GM21737 (cell line): ENCODE data around the gene DPH1.

Experiments used
- ATAC-seq: cut with Tn5 transposase; IDR thresholded peaks from one replicate; pipeline ENCODE4 v1.9.1; 2021; ENCODE audit warnings: mild to moderate bottlenecking, moderate library complexity; ENCODE audit not compliant: unreplicated experiment

Gene DPH1

DNA sequence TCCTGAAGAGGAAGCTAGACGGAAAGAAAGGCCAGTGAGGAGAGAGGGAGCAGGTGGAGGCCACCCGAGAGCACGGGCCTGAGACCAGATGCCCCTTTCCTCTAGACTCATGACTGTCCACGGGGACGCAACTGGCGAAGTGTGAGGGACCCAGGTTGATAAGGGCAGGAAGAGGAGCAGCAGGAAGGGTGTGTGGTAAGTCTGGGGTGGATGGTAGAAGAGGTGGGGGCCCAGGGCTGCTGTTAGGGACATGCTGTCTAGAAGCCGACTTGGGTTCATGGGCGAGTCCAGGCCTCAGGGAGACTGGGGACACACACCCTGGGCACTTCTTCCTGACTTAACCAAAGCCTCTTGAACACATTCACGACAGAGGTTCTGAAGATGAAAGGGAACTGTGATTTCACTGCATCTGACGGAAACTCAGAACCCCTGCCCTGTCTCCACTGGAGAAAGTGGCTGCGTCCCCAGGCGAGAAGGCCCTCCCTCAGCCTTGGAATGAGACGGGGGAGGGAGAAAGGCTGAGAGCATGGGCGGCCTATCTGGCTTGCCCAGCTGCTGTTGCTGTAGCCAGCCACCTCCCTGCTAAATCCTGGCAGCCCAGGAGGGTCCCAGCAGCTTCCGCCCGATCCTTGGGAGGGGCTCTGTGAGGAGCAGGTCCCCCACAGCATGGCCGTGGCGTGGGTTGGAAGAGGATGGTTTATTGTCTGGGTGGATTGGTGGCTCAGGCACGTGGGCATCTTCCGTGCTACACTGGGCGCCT, 30.9 kb downstream of the DPH1 start:
- no peak for ATAC-seq

DNA sequence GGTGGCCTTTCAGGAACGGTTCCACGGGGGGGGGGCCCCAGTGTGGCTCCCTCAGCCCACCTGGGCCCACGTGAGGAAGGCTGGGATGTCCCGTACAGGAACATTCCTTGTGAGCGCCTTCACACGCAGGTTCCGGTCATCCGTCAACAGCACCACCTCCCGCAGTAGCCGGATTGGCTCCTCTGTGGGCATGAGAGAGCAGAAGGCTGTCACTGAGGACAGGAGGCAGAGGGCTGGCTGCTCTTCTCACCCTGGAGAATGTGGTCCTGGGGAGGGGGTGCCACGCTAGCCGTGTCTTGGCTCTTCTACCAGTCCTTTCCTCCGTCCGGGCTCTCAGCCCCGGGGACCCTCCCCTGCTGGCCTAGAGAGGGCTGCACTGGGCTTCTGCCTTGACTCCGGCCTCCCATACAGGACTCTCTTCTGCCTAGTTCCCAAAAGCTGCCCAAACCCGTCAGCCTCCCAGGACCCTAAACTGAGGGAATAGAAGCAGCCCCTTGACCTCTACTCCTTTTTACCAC, 31.5 kb downstream of the DPH1 start:
- ATAC-seq, result no peak

GRCh38 chr17:2062571-2063183, 32.7 kb downstream of the DPH1 start:
- no peak for ATAC-seq

DNA sequence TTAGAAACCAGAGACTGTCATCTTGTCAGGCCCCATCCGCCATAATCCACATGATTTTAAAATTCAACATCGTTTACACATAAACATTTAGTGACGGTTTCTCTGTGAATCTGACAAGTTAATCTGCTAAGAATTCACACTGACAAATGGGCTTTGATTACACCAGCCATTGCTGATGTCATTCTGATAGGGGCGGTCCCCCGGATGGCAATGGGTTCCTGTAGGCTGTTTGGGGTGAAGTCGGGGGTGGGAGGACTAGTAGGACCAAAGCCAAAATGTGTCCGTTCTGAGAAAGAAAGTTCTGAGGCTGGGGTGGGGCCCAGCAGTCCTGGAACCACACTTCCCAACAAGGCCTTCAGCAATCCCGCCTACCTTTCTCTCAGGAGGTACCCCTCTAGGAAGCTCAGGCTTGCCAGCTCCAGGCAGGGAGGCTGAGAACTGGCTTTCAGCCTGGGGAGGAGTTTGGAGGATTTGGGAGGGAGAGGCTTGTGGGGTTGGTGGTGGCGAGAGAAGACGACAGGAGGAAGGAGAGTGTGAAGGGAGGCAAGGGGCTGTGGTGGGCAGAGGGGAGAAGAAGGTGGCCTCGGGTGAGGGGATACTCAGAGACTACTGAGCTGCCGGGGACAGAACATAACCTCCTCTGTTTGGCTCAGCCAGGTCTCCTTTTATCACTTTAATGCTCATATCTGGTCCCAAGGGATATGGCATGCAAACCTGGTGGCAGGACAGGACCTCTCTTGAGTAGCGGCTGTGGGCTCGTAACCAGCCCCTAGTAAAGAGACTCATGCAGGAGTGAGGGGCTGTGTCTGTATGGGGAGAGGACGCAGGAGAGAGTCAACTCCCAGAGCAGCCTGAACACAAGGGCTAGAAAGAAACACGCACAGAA, 33.6 kb downstream of the DPH1 start:
- no peak for ATAC-seq

- ATAC-seq, result no peak
These were observed 34.2 kb downstream of the DPH1 start for GRCh38 chr17:2064147-2064489.

- no peak for ATAC-seq
These were observed 34.6 kb downstream of the DPH1 start for GRCh38 chr17:2064520-2064971.

DNA sequence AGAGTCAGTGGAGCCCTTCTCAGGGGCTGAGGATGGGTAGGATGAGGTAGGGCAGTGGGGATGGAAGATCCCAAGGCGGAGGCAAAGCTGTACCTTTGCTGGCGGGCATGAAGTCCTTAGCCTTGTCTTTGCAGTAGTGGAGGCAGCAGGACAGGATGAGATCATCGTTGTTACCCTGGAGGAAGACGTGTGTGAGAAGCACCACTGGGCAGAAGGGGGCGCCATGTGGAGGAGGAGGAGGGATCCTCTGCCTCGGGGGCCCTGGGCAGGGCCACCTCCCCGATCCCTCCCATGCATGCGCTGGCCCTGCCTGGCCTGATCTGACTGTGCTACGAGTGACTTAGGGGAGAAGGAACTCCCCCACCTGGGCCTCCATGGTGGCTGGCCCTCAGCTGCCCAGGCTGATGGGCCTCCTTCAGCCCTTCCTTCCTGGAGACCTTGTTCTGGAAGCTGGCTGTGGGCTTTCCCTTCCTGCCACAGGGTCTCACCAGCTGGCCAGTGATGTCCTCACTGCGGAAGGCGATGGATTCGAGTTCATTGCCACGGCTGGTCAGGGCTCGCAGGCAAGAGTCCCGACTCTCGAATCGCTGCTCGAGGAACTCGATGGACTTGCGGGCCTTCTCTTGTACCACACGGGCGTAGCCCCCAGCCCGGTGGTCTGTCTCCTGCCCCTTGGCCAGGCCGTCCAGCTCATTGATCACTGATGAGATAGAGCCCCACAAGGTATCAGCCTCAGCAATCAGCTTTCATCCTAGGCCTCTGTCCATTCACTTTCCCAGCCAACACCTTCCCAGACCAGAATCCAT, 35.2 kb downstream of the DPH1 start:
- ATAC-seq, result no peak

GRCh38 chr17:2065949-2066400, 36.0 kb downstream of the DPH1 start:
- ATAC-seq, result no peak

GRCh38 chr17:2067048-2067561, 37.2 kb downstream of the DPH1 start:
- no peak for ATAC-seq

GRCh38 chr17:2067608-2068024, 37.7 kb downstream of the DPH1 start:
- ATAC-seq, result no peak

- ATAC-seq, result no peak
These were observed 38.1 kb downstream of the DPH1 start for GRCh38 chr17:2068031-2068518.

DNA sequence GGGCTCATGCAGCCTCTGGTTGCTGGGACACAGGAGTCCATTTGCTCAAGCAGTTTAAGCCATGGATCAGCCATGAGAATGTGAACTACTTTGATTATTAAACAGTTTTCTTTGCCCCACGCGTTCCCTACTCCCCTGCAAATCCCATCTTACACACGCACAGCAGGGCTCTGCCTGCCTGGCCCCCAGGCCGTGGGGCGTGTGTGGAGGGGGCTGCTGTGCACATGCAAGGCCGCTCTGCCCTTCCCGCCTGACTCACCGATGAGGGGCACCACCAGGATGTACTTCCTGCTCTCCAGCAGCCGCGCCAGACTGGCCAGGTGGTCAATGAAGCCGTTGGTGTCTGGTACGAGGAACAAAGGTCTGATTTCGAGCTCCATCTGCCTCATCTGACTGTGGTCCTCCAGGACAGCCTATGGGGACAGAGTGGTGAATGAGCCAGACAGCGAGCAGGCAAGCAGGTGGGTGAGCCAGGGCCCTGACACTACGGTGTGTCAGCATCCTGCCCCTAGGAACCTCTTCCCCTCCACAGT, 38.6 kb downstream of the DPH1 start:
- ATAC-seq, result no peak

- ATAC-seq, result peak; percentile 63
These were observed 40.5 kb downstream of the DPH1 start for GRCh38 chr17:2070241-2071023.

GRCh38 chr17:2071024-2071385, 41.1 kb downstream of the DPH1 start:
- ATAC-seq, result no peak

- ATAC-seq, result no peak
These were observed 41.7 kb downstream of the DPH1 start for GRCh38 chr17:2071455-2072281.

GRCh38 chr17:2074919-2075318, 45.0 kb downstream of the DPH1 start:
- no peak for ATAC-seq

DNA sequence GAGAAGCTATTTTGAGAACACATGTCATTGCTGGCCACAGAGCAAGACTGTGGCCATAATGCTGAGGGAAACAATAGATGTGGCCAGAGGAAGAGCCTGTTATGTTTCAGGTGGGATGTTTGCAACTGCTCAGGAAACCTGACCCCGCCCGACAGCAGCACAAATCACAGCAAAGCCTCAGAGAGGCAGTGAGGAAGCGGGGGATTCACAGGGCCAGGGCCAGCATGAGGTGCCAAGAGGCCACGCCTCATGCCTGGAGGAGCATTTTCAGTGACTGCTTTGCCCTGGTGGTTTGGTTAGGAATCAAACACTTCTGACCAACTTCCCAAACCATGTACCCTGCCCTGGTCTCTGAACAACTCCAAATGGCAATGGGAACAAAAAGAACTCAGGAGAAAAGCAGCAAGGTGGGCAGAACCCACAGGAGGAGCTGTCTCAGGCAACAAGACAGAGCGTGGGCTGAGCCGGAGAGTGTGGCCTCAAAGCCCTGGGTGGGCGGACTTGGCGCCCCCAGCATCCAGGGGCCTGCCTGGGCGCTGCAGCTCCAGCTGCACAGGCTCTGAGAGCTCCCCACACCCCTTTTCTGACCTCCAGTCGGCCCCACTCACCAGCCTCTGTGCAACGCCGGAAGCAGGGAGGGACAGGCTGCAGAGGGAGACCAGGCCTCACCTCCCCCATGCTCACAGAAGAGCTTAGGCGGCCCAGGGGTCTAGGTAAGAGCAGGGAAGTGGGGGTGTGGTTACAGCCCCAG, 45.6 kb downstream of the DPH1 start:
- ATAC-seq, result no peak
